ENCODE measurements around the gene GBX2.

GBX2 gene

DNA sequence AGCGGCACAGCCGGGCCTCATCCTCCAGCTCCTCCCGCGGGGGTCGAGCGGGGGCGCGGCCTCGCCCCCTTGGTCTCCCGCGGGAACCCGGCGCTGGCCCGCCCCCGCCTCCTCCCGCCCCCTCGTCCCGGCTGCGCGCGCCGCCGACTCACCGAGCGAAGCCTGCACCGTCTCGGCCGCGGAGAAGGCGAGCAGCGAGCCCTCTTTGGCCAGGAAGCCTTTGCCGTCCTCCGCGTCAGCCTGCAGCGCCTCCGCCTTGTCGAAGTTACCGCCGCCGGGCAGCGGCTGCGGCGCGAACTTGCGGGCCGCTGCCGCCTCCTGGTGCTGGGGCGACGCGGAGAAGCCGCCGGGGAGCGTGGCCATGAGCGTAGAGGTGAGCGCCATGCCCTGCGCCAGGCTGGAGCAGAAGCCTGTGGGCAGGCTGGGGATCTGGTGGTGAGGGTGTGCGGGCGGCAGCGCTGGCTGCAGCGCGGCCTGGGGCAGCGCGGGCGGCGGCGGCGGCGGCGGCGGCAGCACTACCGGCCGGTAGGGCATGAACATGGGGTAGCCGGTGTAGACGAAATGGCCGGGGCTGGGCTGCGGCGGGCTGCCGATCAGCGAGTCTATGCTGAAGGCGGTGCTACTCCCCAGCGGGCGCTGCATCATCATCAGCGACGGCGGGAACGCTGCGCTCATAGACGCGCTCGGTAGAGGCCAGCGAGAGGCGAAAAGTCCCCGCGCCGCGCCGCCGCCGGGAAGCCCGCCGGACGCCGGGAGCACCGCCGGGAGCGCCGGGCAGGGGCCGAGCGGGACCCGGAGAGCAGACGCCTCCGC is 683 bp downstream of the GBX2 start:
- no peak for DNase-seq (ENCODE audit: low spot score)

GRCh38 chr2:236166796-236167296 is 1.3 kb downstream of the GBX2 start:
- DNase-seq (ENCODE audit: low spot score): no peak

DNA sequence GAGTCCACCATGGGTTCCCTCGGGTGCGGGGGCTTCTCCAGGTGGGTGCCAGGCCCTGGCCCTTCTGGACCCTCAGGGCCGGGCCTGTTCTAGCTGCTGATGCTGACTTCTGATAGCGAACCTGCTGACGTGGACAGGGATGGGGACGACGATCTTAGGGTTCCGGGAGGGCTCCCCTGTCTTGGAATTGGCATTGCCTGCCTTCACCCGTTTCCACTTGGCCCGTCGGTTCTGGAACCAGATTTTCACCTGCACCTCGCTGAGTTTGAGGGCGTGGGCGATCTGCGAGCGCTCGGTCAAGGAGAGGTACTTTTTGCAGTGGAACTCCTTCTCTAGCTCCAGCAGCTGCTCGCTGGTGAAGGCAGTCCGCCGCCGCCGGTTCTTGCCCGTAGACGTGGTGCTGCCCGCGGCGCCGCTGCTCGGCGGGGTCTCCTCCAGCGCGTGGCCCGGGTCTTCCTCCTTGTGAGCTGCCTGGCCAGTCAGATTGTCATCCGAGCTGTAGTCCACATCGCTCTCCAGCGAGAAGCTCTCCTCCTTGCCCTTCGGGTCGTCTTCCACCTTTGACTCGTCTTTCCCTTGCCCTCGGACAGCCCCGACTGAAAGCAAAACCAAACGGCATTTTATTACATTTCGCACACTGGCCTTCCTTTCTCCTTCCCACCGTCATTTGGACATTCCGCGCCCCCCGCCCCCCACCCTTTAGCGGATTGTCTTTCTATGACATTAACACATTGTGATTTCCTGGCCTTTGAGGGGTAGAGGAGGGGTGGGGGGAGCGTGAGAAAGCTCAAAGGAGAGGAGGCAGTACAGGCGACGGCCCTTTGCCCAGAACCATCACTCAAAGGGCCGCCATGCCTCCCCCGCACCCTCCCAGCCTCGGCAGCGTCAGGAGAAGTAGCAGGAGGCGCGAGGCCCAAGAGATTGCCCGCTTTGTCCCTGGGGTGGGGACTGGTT is 2.1 kb downstream of the GBX2 start:
- no peak for DNase-seq (ENCODE audit: low spot score)

DNA sequence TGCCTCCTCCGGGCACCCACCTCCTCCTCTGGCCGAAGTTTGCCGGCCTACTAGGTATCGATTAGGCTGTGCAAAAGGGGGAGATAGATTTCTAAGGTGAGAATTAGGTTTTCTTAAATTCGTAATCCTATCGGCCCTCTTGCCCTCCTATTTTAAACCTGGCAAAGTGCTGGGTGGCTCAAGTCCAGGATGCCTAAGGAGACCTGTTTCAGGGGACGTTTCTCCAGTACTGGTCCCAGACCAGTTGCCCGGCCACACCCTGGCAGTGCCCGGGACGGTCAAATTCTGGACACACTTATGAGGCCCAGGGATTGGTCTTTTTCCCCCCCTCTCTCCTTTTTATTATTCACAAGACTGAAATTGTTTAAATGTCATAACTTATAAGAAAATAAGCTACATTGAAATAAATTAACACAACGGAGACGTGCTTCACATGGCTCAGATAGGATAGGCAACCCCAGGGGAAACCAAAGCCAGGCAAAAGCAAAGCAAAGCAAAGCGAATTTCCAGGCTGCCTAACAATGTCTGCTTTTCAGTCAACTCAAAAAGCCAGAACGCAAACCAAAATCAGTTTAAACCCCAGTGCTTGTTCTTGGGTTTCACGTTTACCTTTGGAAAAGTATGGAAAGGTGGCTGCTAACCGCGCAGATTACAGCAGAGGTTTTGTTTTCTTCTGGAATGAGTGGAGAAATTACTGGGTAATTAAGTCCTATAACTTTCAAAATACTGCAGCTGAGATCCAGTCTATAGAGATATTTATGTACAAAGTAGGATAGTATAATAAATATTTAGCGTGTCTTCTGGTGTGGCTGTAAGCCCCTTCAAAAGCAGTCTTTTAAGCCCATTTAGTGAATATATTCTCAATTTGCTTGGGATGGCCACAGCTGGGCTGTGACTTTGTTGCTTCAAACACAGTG is 3.0 kb downstream of the GBX2 start:
- no peak for DNase-seq (ENCODE audit: low spot score)

DNA sequence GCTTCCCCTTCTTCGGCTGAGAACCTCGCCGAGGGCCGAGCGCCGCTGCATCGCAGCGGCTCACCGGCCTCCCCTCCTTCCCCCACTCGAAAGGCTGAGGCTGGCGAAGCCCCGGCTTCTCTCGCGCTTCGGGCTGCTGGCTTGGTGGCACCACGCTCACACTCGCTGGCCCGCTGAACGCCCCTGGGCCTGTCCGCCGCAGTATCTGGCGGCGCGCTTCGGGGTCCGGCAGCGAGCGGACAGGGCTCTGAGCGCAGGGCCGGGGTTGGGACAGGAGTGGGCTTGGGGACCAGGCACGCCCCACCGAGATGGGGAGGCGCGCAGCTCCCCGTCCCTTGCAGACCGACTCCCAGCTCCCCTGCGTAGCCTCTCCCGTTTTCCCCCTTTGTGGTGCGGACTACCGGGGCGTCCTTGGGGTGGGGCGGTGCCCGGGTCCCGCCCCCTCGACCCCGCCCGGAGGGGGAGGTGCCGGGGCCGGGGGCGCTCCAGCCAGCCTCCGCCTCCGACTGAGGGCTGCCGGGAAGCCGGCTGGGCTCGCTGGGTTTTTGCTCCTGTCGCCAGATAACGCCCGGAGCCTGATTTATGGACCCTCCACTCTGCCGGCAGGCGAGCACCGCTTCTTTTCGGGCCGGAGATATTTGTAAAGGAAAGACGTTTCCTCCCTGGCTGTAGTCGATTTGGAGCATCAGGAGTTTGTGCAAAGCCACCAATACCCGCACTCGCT is 3.8 kb downstream of the GBX2 start:
- no peak for DNase-seq (ENCODE audit: low spot score)

DNA sequence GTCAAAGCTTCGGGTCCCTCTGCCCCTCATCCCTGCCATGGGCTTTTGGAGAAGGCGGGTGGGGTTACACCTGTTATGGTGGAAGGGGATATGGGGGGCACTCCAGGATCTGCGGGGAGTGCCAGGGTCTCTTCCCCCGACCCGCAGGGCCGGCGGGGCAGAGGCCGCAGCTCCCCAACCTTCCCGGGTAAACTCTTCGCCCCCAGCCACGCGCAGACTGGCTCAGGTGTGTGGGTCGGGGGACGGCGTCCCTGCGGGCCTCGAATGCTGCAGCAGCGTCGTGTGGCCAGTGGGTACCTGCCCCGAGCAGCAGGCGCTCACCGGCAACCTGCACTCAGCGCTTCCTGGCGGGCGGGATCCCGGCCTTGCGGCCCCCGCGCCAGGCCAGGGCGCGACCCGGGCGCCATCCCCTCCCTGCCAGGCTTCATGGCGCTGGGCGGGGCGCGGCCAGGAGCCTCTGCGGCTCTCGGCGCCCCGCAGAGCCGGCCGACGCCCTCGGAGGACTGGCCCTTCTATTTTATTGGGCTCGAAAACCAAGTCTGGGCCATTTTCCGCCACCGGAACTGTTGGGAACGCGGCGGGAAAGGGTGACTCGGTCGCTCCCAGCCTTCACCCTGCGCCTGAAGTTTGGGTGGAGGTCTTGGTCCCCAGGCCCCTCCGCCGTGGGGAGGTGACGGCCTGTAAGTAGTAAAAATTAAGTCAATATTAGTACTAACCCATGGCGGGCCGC is 4.5 kb downstream of the GBX2 start:
- DNase-seq (ENCODE audit: low spot score): no peak

GRCh38 chr2:236162882-236163470 is 5.2 kb downstream of the GBX2 start:
- no peak for DNase-seq (ENCODE audit: low spot score)

GRCh38 chr2:236162031-236162845 is 5.9 kb downstream of the GBX2 start:
- DNase-seq (ENCODE audit: low spot score): no peak

GRCh38 chr2:236161531-236161930 is 6.7 kb downstream of the GBX2 start:
- DNase-seq (ENCODE audit: low spot score): no peak

DNA sequence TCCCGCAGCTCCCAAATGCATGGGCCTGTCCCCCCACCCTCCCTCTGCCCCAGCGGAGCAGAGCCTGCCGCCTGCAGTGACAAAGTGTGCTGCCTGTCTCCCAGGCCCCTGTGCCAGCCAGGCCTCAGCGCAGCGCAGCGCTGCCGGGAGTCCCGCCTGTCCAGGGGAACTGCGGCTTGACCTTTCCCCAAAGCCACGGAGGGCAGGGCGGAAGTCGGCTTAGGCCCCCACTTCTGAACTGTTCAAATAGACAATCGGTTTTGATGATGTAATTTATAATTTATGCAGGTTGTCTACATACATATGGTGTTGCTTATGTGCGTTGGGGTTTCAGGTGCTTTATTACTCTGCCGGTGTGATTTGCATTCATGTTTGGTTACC is 7.1 kb downstream of the GBX2 start:
- DNase-seq (ENCODE audit: low spot score): no peak

DNA sequence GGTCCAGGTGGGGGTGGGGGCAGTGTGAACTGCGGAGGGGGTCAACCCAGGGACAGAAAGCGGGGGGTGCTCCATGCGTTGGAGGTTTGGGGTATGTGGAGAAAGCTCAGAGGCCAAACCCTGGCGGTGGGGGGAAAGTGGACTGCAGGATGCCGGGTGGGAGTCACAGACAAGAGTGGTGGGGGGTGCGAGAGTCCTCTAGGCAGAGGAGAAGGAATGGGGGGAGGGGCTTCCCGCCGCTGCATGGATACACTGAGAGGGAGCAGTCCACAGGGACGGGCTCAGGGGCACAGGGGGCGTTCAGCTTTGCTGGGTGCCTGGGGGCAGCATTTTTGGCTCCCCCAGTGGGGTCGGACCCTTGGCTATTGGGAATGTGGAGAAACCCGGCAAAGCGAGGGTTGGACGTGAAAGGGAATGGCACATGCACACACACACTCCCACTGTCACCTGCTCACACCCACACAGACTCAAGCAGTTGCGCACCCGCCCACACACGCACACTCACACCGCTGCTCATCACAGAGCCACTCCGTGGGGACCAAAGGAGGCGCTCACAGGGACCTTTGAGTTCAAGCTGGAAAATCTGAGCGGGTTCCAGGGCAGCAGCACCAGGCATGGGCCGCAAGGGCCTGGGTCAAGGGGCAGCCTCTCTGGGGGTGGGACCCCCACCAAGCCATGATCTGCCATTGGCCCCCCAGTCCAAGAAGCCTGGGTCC is 7.7 kb downstream of the GBX2 start:
- DNase-seq (ENCODE audit: low spot score): no peak

DNA sequence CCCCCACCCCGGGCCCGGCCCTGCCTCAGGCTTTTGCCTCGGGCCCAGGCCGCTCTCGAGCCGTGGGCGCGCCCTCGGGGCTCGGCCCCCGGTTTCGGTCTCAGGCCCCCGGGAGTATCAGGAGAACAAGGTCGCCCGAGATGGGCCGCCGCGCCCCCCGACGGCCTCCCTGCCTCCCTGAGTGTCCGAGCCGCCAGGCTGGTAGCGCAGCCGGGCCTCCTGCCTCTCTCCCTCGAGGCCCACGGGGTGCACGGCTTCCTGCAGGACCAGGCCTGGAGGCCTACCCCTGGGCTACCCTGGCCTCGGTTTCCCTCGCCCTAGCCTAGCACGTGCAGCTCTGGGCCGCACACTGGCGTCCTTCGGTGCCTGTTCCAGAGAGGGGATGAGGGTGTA is 8.4 kb downstream of the GBX2 start:
- DNase-seq (ENCODE audit: low spot score): no peak

- DNase-seq (ENCODE audit: low spot score): no peak
Observed at GRCh38 chr2:236158969-236159777, 9.0 kb downstream of the GBX2 start.

- no peak for DNase-seq (ENCODE audit: low spot score)
Observed at GRCh38 chr2:236157815-236158498, 10.2 kb downstream of the GBX2 start.

- no peak for DNase-seq (ENCODE audit: low spot score)
Observed at GRCh38 chr2:236157366-236157765, 10.8 kb downstream of the GBX2 start.

GRCh38 chr2:236156860-236157194 is 11.4 kb downstream of the GBX2 start:
- DNase-seq (ENCODE audit: low spot score): no peak

All from germinal center (tissue), 1 donor.